Mesenchymal stem cell (in vitro differentiated cells and primary cell): ENCODE data around the gene LCE6A.

Experiments
- DNase-seq: peaks from one replicate; pipeline ENCODE4 v3.0.0-alpha.2; 2013
- H2AFZ ChIP-seq: one replicate; pipeline ENCODE4 v1.6.1; 2013; ENCODE audit warnings: low read depth, mild to moderate bottlenecking, control low read depth, inconsistent platforms, low read length, moderate library complexity
- H2AK5ac ChIP-seq: 2 replicates; pipeline ENCODE4 v1.6.1; 2013; ENCODE audit warnings: low read length, moderate library complexity, mild to moderate bottlenecking, inconsistent platforms; ENCODE audit not compliant: severe bottlenecking
- H2BK120ac ChIP-seq: one replicate; pipeline ENCODE4 v1.6.1; 2013; ENCODE audit warnings: low read depth, mild to moderate bottlenecking, inconsistent platforms, low read length, moderate library complexity
- H2BK12ac ChIP-seq, 2 experiments: one replicate each; pipeline ENCODE4 v1.6.1; 2013; ENCODE audit warnings: inconsistent platforms in 2 of 2, low read length in 2 of 2, mild to moderate bottlenecking in 2 of 2, moderate library complexity in 2 of 2, control low read depth in 1 of 2
- H2BK15ac ChIP-seq: one replicate; pipeline ENCODE4 v1.6.1; 2013; ENCODE audit warnings: mild to moderate bottlenecking, low read depth, inconsistent platforms; ENCODE audit not compliant: poor library complexity, severe bottlenecking
- H2BK5ac ChIP-seq: 2 replicates; pipeline ENCODE4 v1.6.1; 2013; ENCODE audit warnings: low read depth, mild to moderate bottlenecking, low read length, control low read depth, inconsistent platforms; ENCODE audit not compliant: poor library complexity, severe bottlenecking
- H3K14ac ChIP-seq, 2 experiments: one replicate each; pipeline ENCODE4 v1.6.1; 2013; ENCODE audit warnings: inconsistent platforms in 2 of 2, low read length in 2 of 2, control low read depth in 1 of 2, mild to moderate bottlenecking in 1 of 2, moderate library complexity in 1 of 2
- H3K18ac ChIP-seq, 2 experiments: one replicate each; pipeline ENCODE4 v1.6.1; 2013; ENCODE audit warnings: inconsistent platforms in 2 of 2, low read length in 2 of 2, control low read depth in 1 of 2, low read depth in 1 of 2, mild to moderate bottlenecking in 1 of 2
- H3K23ac ChIP-seq, 2 experiments: one replicate each; pipeline ENCODE4 v1.6.1; 2013; ENCODE audit warnings: inconsistent platforms in 2 of 2, low read length in 2 of 2, mild to moderate bottlenecking in 2 of 2, moderate library complexity in 2 of 2, control low read depth in 1 of 2
- H3K27ac ChIP-seq: 2 replicates; pipeline ENCODE4 v1.5.1; 2013; ENCODE audit warnings: mild to moderate bottlenecking, moderate library complexity, low read length, control low read depth, inconsistent platforms; ENCODE audit not compliant: poor library complexity, severe bottlenecking
- H3K27me3 ChIP-seq, 2 experiments: 2 replicates each; pipeline versions ENCODE4 v1.6.1 to v1.7.0; 2013; ENCODE audit warnings: low read length in 2 of 2, mild to moderate bottlenecking in 2 of 2, moderate library complexity in 2 of 2, control low read depth in 1 of 2, inconsistent platforms in 1 of 2; ENCODE audit not compliant: control insufficient read depth in 1 of 2, insufficient read depth in 1 of 2
- H3K36me3 ChIP-seq, 2 experiments: 2 replicates each; pipeline versions ENCODE4 v1.6.1 to v1.7.0; 2013; ENCODE audit warnings: low read length in 2 of 2, control low read depth in 1 of 2, inconsistent platforms in 1 of 2, low read depth in 1 of 2, mild to moderate bottlenecking in 1 of 2; ENCODE audit not compliant: insufficient read depth in 2 of 2, control insufficient read depth in 1 of 2
- H3K4ac ChIP-seq, 2 experiments: one replicate each; pipeline ENCODE4 v1.6.1; 2013; ENCODE audit warnings: inconsistent platforms in 2 of 2, low read length in 2 of 2, mild to moderate bottlenecking in 2 of 2, moderate library complexity in 2 of 2, control low read depth in 1 of 2, low read depth in 1 of 2
- H3K4me1 ChIP-seq: 2 replicates; pipeline ENCODE4 v1.6.1; 2013; ENCODE audit warnings: low read depth, low read length, control low read depth; ENCODE audit not compliant: control insufficient read depth, insufficient read depth
- H3K4me2 ChIP-seq: 2 replicates; pipeline ENCODE4 v1.6.1; 2013; ENCODE audit warnings: low read length, mild to moderate bottlenecking, inconsistent platforms; ENCODE audit not compliant: poor library complexity, severe bottlenecking
- H3K4me3 ChIP-seq, 2 experiments: 2 replicates each; pipeline versions ENCODE4 v1.5.1 to v1.7.0; 2013; ENCODE audit warnings: low read length in 2 of 2, mild to moderate bottlenecking in 2 of 2, control low read depth in 1 of 2, low read depth in 1 of 2; ENCODE audit not compliant: insufficient read depth in 1 of 2
- H3K79me1 ChIP-seq: replicated peaks from 2 replicates; pipeline ENCODE4 v1.6.1; 2013; ENCODE audit warnings: mild to moderate bottlenecking, control low read depth, low read length, inconsistent platforms; ENCODE audit not compliant: poor library complexity, severe bottlenecking
- H3K9ac ChIP-seq: 2 replicates; pipeline ENCODE4 v1.7.0; 2013; ENCODE audit warnings: mild to moderate bottlenecking, low read length, moderate library complexity
- H3K9me3 ChIP-seq: 2 replicates; pipeline ENCODE4 v1.7.0; 2013; ENCODE audit warnings: mild to moderate bottlenecking, low read length; ENCODE audit not compliant: control insufficient read depth
- H4K8ac ChIP-seq: one replicate; pipeline ENCODE4 v1.6.1; 2013; ENCODE audit warnings: inconsistent platforms, mild to moderate bottlenecking, low read length, moderate library complexity
- H4K91ac ChIP-seq: one replicate; pipeline ENCODE4 v1.6.1; 2013; ENCODE audit warnings: mild to moderate bottlenecking, low read length, inconsistent platforms
- WGBS: methylation state at CpG from one replicate; pipeline ENCODE4 v1.1.7; 2013; ENCODE audit warnings: mixed read lengths; 5-methylcytosine and 5-hydroxymethylcytosine counted together

LCE6A gene

GRCh38 chr1:152878042-152878441 lies 35.4 kb downstream of the LCE6A start, which contains the start of gene SMCP:
TSS of gene SMCP (plus strand) at chr1:152878322. CDS start at chr1:152884423, 6,101 bp downstream.
- Histone ChIP-seq H3K9me3 (no peaks in the 10 kb centered on the region), H3K4me3 (no peak within 1 kb of the TSS), H3K14ac (no peak within 1 kb of the TSS), H3K4me2 (no peak within 1 kb of the TSS), H4K91ac (no peak within 1 kb of the TSS), H3K79me1 (no peaks in the 10 kb centered on the region), H3K4ac (no peak within 1 kb of the TSS), H2BK5ac (no peak within 1 kb of the TSS), H3K23ac (no peak within 1 kb of the TSS), H2AFZ (no peak within 1 kb of the TSS), H3K36me3 (no peaks in the 10 kb centered on the region), H3K4me1 (no peaks in the 10 kb centered on the region), H3K9ac (no peak within 1 kb of the TSS), H3K18ac (no peak within 1 kb of the TSS), H2BK12ac (no peak within 1 kb of the TSS), H3K27ac (no peak within 1 kb of the TSS), H2AK5ac (no peak within 1 kb of the TSS), H2BK15ac (no peak within 1 kb of the TSS), H4K8ac (no peak within 1 kb of the TSS), H2BK120ac (no peak within 1 kb of the TSS), H3K27me3 (no peaks in the 10 kb centered on the region)
- 3% methylated on average over 1 of the region's 1 CpG for WGBS
- no peak for DNase-seq

- H3K36me3 ChIP-seq: no peaks in the 10 kb centered on the region
- H2BK5ac ChIP-seq: no peak overlapping the region
- no peak overlapping the region for H2BK12ac ChIP-seq
Measured at GRCh38 chr1:152879559-152880198, 37.0 kb downstream of the LCE6A start.

GRCh38 chr1:152880316-152880715 lies 37.7 kb downstream of the LCE6A start:
- no peak overlapping the region for H3K4ac ChIP-seq
- H3K4me1 ChIP-seq: no peaks in the 10 kb centered on the region
- no peak overlapping the region for H2BK15ac ChIP-seq
- DNase-seq: no peak
- no peak overlapping the region for H2BK12ac ChIP-seq
- no peak overlapping the region for H3K4me3 ChIP-seq
- no peak overlapping the region for H3K14ac ChIP-seq
- H4K8ac ChIP-seq: no peak overlapping the region
- no peaks in the 10 kb centered on the region for H3K36me3 ChIP-seq
- H3K9me3 ChIP-seq: no peaks in the 10 kb centered on the region
- no peak overlapping the region for H2BK5ac ChIP-seq
- WGBS: 56% methylated on average over 4 of the region's 4 CpGs
- H3K18ac ChIP-seq: no peak overlapping the region
- H3K27ac ChIP-seq: no peak overlapping the region
- no peaks in the 10 kb centered on the region for H3K79me1 ChIP-seq
- no peak overlapping the region for H3K23ac ChIP-seq
- H3K27me3 ChIP-seq: no peaks in the 10 kb centered on the region
- no peak overlapping the region for H2BK120ac ChIP-seq
- H2AFZ ChIP-seq: no peak overlapping the region
- no peak overlapping the region for H2AK5ac ChIP-seq
- H3K4me2 ChIP-seq: no peak overlapping the region
- no peak overlapping the region for H4K91ac ChIP-seq
- no peak overlapping the region for H3K9ac ChIP-seq

More at GRCh38 chr1:152879559-152880198, 37.0 kb downstream of the LCE6A start:
- H4K91ac ChIP-seq: no peak overlapping the region
- no peaks in the 10 kb centered on the region for H3K79me1 ChIP-seq
- H2AK5ac ChIP-seq: no peak overlapping the region
- no peak overlapping the region for H3K4ac ChIP-seq
- no peak overlapping the region for H3K4me3 ChIP-seq
- no peak overlapping the region for H2BK120ac ChIP-seq
- H3K4me1 ChIP-seq: no peaks in the 10 kb centered on the region
- H2AFZ ChIP-seq: no peak overlapping the region
- H3K4me2 ChIP-seq: no peak overlapping the region
- H3K9me3 ChIP-seq: no peaks in the 10 kb centered on the region
- no peak overlapping the region for H3K23ac ChIP-seq
- no peak overlapping the region for H3K14ac ChIP-seq
- no peaks in the 10 kb centered on the region for H3K27me3 ChIP-seq
- H3K9ac ChIP-seq: no peak overlapping the region
- H3K27ac ChIP-seq: no peak overlapping the region
- no peak overlapping the region for H3K18ac ChIP-seq
- DNase-seq: no peak
- H2BK15ac ChIP-seq: no peak overlapping the region
- no peak overlapping the region for H4K8ac ChIP-seq

- no peak overlapping the region for H3K27ac ChIP-seq
- H3K9me3 ChIP-seq: no peaks in the 10 kb centered on the region
- 78% methylated on average over 4 of the region's 5 CpGs for WGBS
Measured at GRCh38 chr1:152880907-152881306, 38.3 kb downstream of the LCE6A start.

More at GRCh38 chr1:152880907-152881306, 38.3 kb downstream of the LCE6A start:
- H3K36me3 ChIP-seq: no peaks in the 10 kb centered on the region
- H3K9ac ChIP-seq: no peak overlapping the region
- H3K18ac ChIP-seq: no peak overlapping the region
- no peak overlapping the region for H3K4me3 ChIP-seq
- H3K79me1 ChIP-seq: no peaks in the 10 kb centered on the region
- DNase-seq: no peak
- no peak overlapping the region for H2BK12ac ChIP-seq
- no peak overlapping the region for H2AFZ ChIP-seq
- no peak overlapping the region for H2BK120ac ChIP-seq
- no peak overlapping the region for H2BK15ac ChIP-seq
- H3K27me3 ChIP-seq: no peaks in the 10 kb centered on the region
- H3K4me2 ChIP-seq: no peak overlapping the region
- H3K14ac ChIP-seq: no peak overlapping the region
- no peak overlapping the region for H2AK5ac ChIP-seq
- H2BK5ac ChIP-seq: no peak overlapping the region
- H4K91ac ChIP-seq: no peak overlapping the region
- no peak overlapping the region for H4K8ac ChIP-seq
- no peak overlapping the region for H3K4ac ChIP-seq
- no peaks in the 10 kb centered on the region for H3K4me1 ChIP-seq
- no peak overlapping the region for H3K23ac ChIP-seq
